ENCODE results near the gene MYO3B. TPM values are rescaled to one million over a fixed set of nuclear protein-coding genes. Genes with fewer than 3 reads are reported as not detected.

MYO3B gene, protein sequence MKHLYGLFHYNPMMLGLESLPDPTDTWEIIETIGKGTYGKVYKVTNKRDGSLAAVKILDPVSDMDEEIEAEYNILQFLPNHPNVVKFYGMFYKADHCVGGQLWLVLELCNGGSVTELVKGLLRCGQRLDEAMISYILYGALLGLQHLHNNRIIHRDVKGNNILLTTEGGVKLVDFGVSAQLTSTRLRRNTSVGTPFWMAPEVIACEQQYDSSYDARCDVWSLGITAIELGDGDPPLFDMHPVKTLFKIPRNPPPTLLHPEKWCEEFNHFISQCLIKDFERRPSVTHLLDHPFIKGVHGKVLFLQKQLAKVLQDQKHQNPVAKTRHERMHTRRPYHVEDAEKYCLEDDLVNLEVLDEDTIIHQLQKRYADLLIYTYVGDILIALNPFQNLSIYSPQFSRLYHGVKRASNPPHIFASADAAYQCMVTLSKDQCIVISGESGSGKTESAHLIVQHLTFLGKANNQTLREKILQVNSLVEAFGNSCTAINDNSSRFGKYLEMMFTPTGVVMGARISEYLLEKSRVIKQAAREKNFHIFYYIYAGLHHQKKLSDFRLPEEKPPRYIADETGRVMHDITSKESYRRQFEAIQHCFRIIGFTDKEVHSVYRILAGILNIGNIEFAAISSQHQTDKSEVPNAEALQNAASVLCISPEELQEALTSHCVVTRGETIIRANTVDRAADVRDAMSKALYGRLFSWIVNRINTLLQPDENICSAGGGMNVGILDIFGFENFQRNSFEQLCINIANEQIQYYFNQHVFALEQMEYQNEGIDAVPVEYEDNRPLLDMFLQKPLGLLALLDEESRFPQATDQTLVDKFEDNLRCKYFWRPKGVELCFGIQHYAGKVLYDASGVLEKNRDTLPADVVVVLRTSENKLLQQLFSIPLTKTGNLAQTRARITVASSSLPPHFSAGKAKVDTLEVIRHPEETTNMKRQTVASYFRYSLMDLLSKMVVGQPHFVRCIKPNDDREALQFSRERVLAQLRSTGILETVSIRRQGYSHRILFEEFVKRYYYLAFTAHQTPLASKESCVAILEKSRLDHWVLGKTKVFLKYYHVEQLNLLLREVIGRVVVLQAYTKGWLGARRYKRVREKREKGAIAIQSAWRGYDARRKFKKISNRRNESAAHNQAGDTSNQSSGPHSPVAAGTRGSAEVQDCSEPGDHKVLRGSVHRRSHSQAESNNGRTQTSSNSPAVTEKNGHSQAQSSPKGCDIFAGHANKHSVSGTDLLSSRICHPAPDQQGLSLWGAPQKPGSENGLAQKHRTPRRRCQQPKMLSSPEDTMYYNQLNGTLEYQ (N-terminal part only)
- 0.30 TPM for polyA plus RNA-seq
- long read RNA-seq, donor 1: 0 reads
- long read RNA-seq, donor 2: 0 reads
- long read RNA-seq, donor 3: 0 reads
- long read RNA-seq, donor 4: 0 reads
- long read RNA-seq, donor 5: 0 reads
- long read RNA-seq, donor 6: 0 reads
- long read RNA-seq, donor 7: 0 reads
- long read RNA-seq, donor 8: 0 reads
- long read RNA-seq, donor 9: 0 reads
- long read RNA-seq, donor 10: 0 reads
- long read RNA-seq, donor 11: 0 reads

- no peaks in the 10 kb centered on the region for H3K27me3 ChIP-seq (ENCODE audit: control insufficient read depth, insufficient read depth, low read length)
- no peak for DNase-seq
- no peak within 1 kb of the TSS for H3K4me3 ChIP-seq (ENCODE audit: low read length)
- no peaks in the 10 kb centered on the region for H3K4me1 ChIP-seq (ENCODE audit: control insufficient read depth, insufficient read depth, low read length)
- WGBS (ENCODE audit: insufficient coverage, low lambda C conversion rate): no CpG with 5 or more reads among the region's 3 CpGs
- H3K36me3 ChIP-seq (ENCODE audit: control insufficient read depth, insufficient read depth, low read length): no peaks in the 10 kb centered on the region
- H3K27ac ChIP-seq (ENCODE audit: low read length): no peak within 1 kb of the TSS
- H3K9me3 ChIP-seq (ENCODE audit: control insufficient read depth, low read depth, low read length): no peaks in the 10 kb centered on the region
Measured at GRCh38 chr2:170177950-170178781, at the start of gene MYO3B. Gene MYO3B, plus strand, starts transcription at chr2:170178147. Its CDS starts 141 bp downstream, at chr2:170178288.

DNA sequence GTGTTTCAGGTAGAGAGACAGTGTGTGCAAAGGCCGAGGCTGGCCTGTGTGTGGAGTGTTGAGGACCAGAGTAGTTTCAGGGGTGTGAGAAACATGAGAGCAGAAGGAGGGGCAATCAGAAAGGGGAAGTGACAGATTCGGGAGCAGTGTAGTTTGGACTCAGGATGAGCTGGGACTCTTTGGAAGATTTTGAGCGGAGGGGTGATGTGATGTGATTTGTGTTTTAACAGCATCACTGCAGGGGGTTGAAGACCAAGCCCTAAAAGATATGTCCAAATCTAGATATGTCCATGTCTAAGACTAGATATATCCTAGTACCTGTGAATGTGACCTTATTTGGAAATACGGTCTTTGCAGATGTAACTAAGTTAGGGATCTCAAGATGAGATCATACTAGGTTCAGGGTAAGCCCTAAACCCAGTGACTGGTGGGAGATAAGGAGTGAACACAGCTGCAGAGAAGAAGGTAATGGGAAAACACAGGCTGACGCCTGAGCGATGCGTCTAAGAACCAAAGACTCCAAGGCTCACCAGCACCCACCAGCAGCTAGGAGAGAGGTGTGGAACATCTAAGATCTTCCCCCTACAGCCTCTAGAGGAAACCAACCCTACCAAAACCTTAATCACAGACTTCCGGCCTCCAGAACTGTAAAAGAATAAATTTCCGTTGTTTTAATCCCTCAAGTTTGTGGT, 38.5 kb upstream of the MYO3B start:
- 95% methylated on average over 4 of the region's 9 CpGs for WGBS (ENCODE audit: insufficient coverage, low lambda C conversion rate)
- H3K27me3 ChIP-seq (ENCODE audit: control insufficient read depth, insufficient read depth, low read length): no peaks in the 10 kb centered on the region
- DNase-seq: no peak
- no peak overlapping the region for H3K4me3 ChIP-seq (ENCODE audit: low read length)
- H3K36me3 ChIP-seq (ENCODE audit: control insufficient read depth, insufficient read depth, low read length): no peaks in the 10 kb centered on the region
- H3K4me1 ChIP-seq (ENCODE audit: control insufficient read depth, insufficient read depth, low read length): no peaks in the 10 kb centered on the region
- H3K9me3 ChIP-seq (ENCODE audit: control insufficient read depth, low read depth, low read length): no peaks in the 10 kb centered on the region
- H3K27ac ChIP-seq (ENCODE audit: low read length): no peak overlapping the region

DNA sequence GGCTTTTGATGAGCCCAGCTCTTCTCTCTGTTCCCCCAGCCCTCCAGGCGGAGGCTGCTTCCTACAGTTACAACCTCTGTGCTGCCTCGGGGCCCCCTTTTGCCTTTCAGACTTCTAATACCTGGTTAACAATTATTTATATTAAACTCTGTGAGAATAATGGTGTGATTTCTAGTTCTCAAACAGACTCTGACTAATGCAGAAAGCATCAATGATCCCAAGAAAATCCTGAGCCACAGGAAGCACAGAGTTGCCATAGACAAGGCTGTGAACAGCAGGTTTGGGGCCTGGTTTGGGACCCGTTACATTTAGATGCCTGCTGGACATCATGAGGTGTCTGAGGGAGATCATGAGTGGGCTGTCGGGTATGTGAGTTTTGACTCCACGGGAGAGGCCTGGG, 37.4 kb upstream of the MYO3B start:
- DNase-seq: no peak
- Histone ChIP-seq H3K36me3 (ENCODE audit: control insufficient read depth, insufficient read depth, low read length) (no peaks in the 10 kb centered on the region), H3K4me3 (ENCODE audit: low read length) (no peak overlapping the region)

DNA sequence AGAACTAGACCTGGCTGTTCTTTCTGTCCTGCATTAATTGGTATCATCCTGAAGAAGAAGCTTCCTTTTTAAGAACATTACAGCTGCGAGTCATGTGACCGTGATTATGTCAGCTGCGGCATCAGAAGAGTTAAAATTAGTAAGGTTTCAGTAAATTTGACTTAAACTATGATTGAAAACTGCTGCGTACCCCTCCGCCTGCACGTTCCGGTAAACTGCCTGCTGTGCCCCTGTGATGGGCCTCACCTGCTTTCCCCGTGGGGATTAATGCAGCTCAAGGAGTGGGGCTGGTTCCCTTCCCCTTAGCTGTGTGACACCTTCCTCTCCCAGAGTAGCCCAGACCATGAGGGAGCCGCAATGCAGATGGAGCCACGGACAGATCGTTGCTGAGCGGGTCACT, 36.1 kb upstream of the MYO3B start:
- Histone ChIP-seq H3K27me3 (ENCODE audit: control insufficient read depth, insufficient read depth, low read length) (no peaks in the 10 kb centered on the region), H3K9me3 (ENCODE audit: control insufficient read depth, low read depth, low read length) (no peaks in the 10 kb centered on the region), H3K4me3 (ENCODE audit: low read length) (no peak overlapping the region), H3K36me3 (ENCODE audit: control insufficient read depth, insufficient read depth, low read length) (no peaks in the 10 kb centered on the region), H3K27ac (ENCODE audit: low read length) (no peak overlapping the region), H3K4me1 (ENCODE audit: control insufficient read depth, insufficient read depth, low read length) (no peaks in the 10 kb centered on the region)
- no CpG with 5 or more reads among the region's 12 CpGs for WGBS (ENCODE audit: insufficient coverage, low lambda C conversion rate)
- no peak for DNase-seq

More for the DNA sequence above, 37.4 kb upstream of the MYO3B start:
- Histone ChIP-seq H3K9me3 (ENCODE audit: control insufficient read depth, low read depth, low read length) (no peaks in the 10 kb centered on the region), H3K27me3 (ENCODE audit: control insufficient read depth, insufficient read depth, low read length) (no peaks in the 10 kb centered on the region), H3K4me1 (ENCODE audit: control insufficient read depth, insufficient read depth, low read length) (no peaks in the 10 kb centered on the region), H3K27ac (ENCODE audit: low read length) (no peak overlapping the region)
- WGBS (ENCODE audit: insufficient coverage, low lambda C conversion rate): 100% methylated on average over 1 of the region's 5 CpGs

DNA sequence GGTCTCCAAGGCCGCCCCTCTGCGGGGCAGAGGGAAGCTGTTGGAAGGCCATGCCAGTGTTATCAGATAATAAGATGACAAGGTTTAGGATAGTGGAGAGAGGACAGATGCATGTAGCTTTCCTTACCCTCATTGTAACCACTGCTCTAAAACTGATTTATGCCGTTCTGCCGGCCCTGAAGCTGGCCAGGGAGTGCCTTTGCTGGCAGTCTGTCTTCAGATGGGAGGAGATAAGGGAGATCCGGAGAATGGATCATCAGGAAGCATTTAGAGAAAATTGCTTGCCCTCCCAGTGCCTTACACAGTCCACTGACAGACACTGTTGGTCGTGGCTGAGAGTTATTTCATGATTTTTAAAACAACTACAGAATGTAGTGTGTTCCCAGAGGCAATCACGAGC, 35.4 kb upstream of the MYO3B start:
- H3K27me3 ChIP-seq (ENCODE audit: control insufficient read depth, insufficient read depth, low read length): no peaks in the 10 kb centered on the region
- no peaks in the 10 kb centered on the region for H3K36me3 ChIP-seq (ENCODE audit: control insufficient read depth, insufficient read depth, low read length)
- H3K9me3 ChIP-seq (ENCODE audit: control insufficient read depth, low read depth, low read length): no peaks in the 10 kb centered on the region
- H3K4me3 ChIP-seq (ENCODE audit: low read length): no peak overlapping the region
- H3K4me1 ChIP-seq (ENCODE audit: control insufficient read depth, insufficient read depth, low read length): no peaks in the 10 kb centered on the region
- WGBS (ENCODE audit: insufficient coverage, low lambda C conversion rate): no CpG with 5 or more reads among the region's 7 CpGs
- no peak overlapping the region for H3K27ac ChIP-seq (ENCODE audit: low read length)
- DNase-seq: no peak

- Histone ChIP-seq H3K36me3 (ENCODE audit: control insufficient read depth, insufficient read depth, low read length) (no peaks in the 10 kb centered on the region), H3K9me3 (ENCODE audit: control insufficient read depth, low read depth, low read length) (no peaks in the 10 kb centered on the region), H3K4me1 (ENCODE audit: control insufficient read depth, insufficient read depth, low read length) (no peaks in the 10 kb centered on the region), H3K27me3 (ENCODE audit: control insufficient read depth, insufficient read depth, low read length) (no peaks in the 10 kb centered on the region), H3K4me3 (ENCODE audit: low read length) (no peak overlapping the region), H3K27ac (ENCODE audit: low read length) (no peak overlapping the region)
- 89% methylated on average over 1 of the region's 4 CpGs for WGBS (ENCODE audit: insufficient coverage, low lambda C conversion rate)
- peak in 1 of 2 donors; percentile 11 for DNase-seq
Measured at GRCh38 chr2:170143045-170143717, 34.8 kb upstream of the MYO3B start.

GRCh38 chr2:170144761-170145160, 33.2 kb upstream of the MYO3B start:
- WGBS (ENCODE audit: insufficient coverage, low lambda C conversion rate): no CpG with 5 or more reads among the region's 4 CpGs
- no peaks in the 10 kb centered on the region for H3K4me1 ChIP-seq (ENCODE audit: control insufficient read depth, insufficient read depth, low read length)

GRCh38 chr2:170145191-170145590, 32.8 kb upstream of the MYO3B start:
- no peaks in the 10 kb centered on the region for H3K4me1 ChIP-seq (ENCODE audit: control insufficient read depth, insufficient read depth, low read length)
- H3K27ac ChIP-seq (ENCODE audit: low read length): no peak overlapping the region
- no peaks in the 10 kb centered on the region for H3K36me3 ChIP-seq (ENCODE audit: control insufficient read depth, insufficient read depth, low read length)
- WGBS (ENCODE audit: insufficient coverage, low lambda C conversion rate): no CpG with 5 or more reads among the region's 1 CpG
- no peak overlapping the region for H3K4me3 ChIP-seq (ENCODE audit: low read length)
- DNase-seq: no peak
- no peaks in the 10 kb centered on the region for H3K27me3 ChIP-seq (ENCODE audit: control insufficient read depth, insufficient read depth, low read length)
- peaks cover 6% of the 10 kb centered on the region for H3K9me3 ChIP-seq (ENCODE audit: control insufficient read depth, low read depth, low read length)

More at GRCh38 chr2:170144761-170145160, 33.2 kb upstream of the MYO3B start:
- Histone ChIP-seq H3K27me3 (ENCODE audit: control insufficient read depth, insufficient read depth, low read length) (no peaks in the 10 kb centered on the region), H3K27ac (ENCODE audit: low read length) (no peak overlapping the region), H3K36me3 (ENCODE audit: control insufficient read depth, insufficient read depth, low read length) (no peaks in the 10 kb centered on the region), H3K9me3 (ENCODE audit: control insufficient read depth, low read depth, low read length) (peaks cover 6% of the 10 kb centered on the region), H3K4me3 (ENCODE audit: low read length) (no peak overlapping the region)
- no peak for DNase-seq
